ENCODE data around the gene UNC5B. TPM values are rescaled to one million over a fixed set of nuclear protein-coding genes. Genes with fewer than 3 reads are reported as not detected.

The UNC5B gene
- total RNA-seq, 1 donor from 2014 or later = 22.2 TPM

DNA sequence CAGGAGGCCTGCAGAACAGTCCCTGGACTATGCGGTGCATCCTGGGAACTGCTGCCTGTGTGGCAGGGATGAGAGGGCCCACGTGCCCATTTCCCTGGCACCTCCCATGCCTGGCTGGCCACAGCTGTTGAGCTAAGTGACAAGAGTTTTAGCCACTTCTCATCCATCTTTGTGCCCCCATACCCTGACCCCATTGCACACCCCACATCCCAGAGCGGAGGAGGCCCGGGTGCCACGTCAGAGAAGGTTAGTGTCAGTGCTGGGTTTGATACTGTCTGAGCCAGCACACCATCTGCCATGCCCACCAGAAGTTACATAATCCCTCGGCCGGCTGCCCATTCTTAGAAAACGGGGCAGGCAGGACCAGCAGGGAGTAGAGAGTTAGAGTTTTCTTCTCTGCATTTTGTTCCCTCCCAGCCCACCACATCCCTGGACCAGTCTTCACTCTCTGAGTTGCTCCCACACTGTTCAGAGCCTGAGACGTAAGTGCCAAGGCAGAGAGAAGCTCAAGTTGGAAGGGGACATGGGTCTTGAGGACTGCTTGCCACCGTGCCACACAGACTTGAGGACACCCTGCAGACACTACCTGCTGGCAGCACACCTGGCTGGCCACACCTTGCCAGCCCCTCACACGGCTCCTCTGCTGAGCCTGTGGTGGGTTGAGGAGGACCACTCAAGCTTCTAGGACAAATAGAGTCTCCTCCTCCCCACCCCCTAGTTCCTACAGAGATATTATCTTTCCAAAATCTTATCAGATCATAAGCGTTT is 13.1 kb downstream of the UNC5B start:
- DNase-seq (no peak), ATAC-seq (no peak)
- Histone ChIP-seq H3K9me3 (no peaks in the 10 kb centered on the region), H3K27me3 (ENCODE audit: low read depth) (no peaks in the 10 kb centered on the region), H3K4me3 (no peak overlapping the region), H3K36me3 (no peaks in the 10 kb centered on the region), H3K4me1 (peaks cover 16% of the 10 kb centered on the region), H3K27ac (no peak overlapping the region)
- intact Hi-C loops (cut with DNase I) = no loop called here
- TF ChIP-seq, protein P1, sequence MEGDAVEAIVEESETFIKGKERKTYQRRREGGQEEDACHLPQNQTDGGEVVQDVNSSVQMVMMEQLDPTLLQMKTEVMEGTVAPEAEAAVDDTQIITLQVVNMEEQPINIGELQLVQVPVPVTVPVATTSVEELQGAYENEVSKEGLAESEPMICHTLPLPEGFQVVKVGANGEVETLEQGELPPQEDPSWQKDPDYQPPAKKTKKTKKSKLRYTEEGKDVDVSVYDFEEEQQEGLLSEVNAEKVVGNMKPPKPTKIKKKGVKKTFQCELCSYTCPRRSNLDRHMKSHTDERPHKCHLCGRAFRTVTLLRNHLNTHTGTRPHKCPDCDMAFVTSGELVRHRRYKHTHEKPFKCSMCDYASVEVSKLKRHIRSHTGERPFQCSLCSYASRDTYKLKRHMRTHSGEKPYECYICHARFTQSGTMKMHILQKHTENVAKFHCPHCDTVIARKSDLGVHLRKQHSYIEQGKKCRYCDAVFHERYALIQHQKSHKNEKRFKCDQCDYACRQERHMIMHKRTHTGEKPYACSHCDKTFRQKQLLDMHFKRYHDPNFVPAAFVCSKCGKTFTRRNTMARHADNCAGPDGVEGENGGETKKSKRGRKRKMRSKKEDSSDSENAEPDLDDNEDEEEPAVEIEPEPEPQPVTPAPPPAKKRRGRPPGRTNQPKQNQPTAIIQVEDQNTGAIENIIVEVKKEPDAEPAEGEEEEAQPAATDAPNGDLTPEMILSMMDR (IDR thresholded peaks at IDR 0.05) = no peak

DNA sequence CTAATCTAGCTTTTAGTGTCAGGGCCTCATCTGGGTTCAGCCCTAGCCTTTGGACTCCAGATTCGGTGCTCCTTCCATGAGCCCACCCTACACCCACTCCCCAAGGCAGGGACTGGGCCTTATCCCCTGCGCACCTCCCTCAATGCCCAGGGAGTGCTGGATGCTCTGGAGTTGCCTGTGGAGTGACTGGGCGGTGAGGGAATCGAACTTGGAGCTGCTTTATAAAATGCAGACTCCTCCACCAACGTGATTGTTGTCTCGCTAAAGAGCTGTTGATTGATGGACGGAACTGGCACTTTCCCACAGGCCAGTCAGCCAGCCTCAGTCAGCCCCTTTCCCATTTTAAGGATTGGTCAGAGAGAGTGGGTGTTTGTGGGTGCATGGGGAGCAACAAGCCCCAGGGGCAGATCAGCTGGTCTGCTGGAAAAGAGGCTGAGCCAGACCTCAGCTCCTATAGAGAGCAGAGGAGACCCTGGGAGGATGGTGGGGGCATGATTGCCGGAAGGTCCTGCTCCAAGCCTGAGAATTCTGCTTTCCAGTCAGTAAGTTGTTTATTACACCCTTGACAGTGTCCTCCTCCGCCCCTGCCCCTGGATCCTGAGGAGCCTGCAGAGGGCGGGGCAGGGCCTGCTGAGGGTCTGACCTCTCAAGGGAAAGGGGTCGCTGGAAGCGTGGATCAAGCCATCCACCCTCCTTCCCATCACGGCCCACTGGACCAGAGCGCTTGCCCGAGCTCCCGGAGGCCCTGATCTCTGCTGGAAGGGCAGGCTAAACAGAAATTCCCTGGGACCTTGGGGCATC is 16.7 kb downstream of the UNC5B start:
- Histone ChIP-seq H3K27me3 (ENCODE audit: low read depth) (no peaks in the 10 kb centered on the region), H3K4me1 (peaks cover 45% of the 10 kb centered on the region), H3K36me3 (no peaks in the 10 kb centered on the region), H3K4me3 (no peak overlapping the region), H3K9me3 (no peaks in the 10 kb centered on the region), H3K27ac (no peak overlapping the region)
- intact Hi-C loops (cut with DNase I) = no loop called here
- TF ChIP-seq, protein P1 (IDR thresholded peaks at IDR 0.05) = no peak
- peak; percentile 40 for DNase-seq
- no peak for ATAC-seq

DNA sequence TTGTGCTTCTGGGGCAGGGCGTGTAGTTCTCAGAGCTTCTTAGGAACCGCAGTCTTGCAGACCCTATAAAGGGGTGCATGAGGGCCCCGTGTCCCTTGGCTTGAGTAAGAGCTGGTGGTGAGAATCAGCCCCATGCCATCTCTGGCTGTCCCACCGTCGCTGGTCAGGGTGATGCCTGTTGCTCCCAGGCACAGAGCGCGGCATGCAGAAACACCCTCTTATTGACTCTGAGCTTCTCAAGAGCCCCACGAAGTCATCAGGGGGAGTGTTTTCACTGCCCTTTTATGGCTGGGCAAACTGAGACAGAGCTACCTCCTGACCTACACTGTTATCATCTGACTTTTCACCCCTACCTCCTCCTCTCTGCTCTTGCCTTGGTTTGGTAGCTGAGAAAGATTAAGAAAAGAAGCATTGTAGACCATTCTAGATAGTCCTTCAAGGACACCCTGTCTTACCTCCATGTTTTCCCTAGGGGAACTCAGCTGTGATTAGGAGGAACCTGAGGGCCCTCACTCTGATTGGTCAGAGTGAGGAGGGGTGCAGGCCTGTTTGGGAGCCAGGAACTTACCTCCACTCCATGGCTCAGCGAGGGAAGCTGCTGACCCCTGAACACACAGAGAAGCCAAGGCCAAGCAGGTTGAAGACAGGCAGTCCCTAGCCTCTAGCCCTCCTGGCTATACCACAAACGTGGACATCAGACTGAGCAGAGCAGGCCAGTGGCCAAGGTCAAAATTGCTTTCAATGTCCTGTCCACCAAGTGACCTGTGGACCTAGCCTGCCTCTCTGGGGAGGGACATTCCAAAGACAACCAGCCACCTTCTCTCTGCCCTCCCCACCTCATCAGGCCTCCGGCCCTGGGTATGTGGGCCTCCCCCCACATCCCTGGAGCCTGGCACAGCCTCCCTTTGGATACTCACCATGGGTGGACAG is 17.6 kb downstream of the UNC5B start:
- peaks cover 54% of the 10 kb centered on the region for H3K4me1 ChIP-seq
- DNase-seq (peak; percentile 38), ATAC-seq (no peak)
- no peaks in the 10 kb centered on the region for H3K27me3 ChIP-seq (ENCODE audit: low read depth)
- H3K4me3 ChIP-seq = no peak overlapping the region
- H3K9me3 ChIP-seq = no peaks in the 10 kb centered on the region
- intact Hi-C loops (cut with DNase I) = no loop called here
- TF ChIP-seq, protein P1 (IDR thresholded peaks at IDR 0.05) = no peak
- no peaks in the 10 kb centered on the region for H3K36me3 ChIP-seq
- H3K27ac ChIP-seq = no peak overlapping the region

DNA sequence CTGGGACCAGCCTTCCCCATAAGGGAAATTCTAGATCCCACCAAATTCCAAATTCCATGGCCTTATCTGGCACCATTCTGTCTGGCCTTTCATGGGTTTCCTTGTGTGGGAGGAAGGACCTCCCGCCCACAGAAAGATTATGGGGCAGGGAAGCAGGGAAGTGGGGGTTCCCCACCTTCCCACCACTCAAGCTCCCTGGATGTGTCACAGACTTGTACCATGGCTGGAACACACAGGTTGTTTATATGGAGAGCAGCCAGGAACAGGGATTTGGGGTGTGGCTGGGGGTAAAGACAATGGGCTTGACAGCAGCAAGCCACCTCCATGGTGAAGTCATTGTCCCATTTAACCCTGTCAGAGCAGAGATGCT is 18.3 kb downstream of the UNC5B start:
- Histone ChIP-seq H3K27ac (no peak overlapping the region), H3K4me1 (peaks cover 60% of the 10 kb centered on the region), H3K27me3 (ENCODE audit: low read depth) (no peaks in the 10 kb centered on the region), H3K9me3 (no peaks in the 10 kb centered on the region), H3K4me3 (no peak overlapping the region), H3K36me3 (no peaks in the 10 kb centered on the region)
- ATAC-seq (no peak), DNase-seq (no peak)
- intact Hi-C loops (cut with DNase I) = no loop called here
- TF ChIP-seq, protein P1 (IDR thresholded peaks at IDR 0.05) = no peak

DNA sequence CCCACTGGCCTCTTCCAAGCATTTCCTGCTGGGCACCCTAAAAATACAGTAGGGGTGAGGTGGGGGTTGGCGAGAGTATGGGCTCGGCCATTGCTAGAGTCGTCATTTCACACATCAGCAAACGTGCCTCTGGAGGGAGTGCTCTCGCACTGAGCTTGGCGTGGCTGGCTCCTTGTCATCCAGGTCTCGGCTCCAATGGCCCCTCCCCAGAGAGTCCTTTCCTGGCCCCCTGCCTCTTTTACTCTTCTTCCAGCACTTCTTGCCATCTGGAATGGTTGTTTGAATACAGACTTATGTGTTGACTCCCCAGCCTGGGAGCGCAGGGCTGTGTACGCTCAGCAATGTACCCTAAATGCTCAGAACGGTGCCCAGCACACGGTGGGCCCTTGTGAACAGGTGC is 18.8 kb downstream of the UNC5B start:
- intact Hi-C loops (cut with DNase I) = no loop called here
- TF ChIP-seq, protein P1 (IDR thresholded peaks at IDR 0.05) = no peak
- Histone ChIP-seq H3K4me1 (peaks cover 65% of the 10 kb centered on the region), H3K9me3 (no peaks in the 10 kb centered on the region), H3K36me3 (no peaks in the 10 kb centered on the region), H3K27me3 (ENCODE audit: low read depth) (no peaks in the 10 kb centered on the region), H3K4me3 (no peak overlapping the region), H3K27ac (no peak overlapping the region)
- ATAC-seq (no peak), DNase-seq (no peak)

All from lower lobe of right lung (tissue), 2 donors.